Lower leg skin (tissue), 3 donors: ENCODE results near the gene LAIR1.

Source experiments
- CTCF ChIP-seq, 3 donors: fragments of 450-650 bp; IDR thresholded peaks; one replicate each; pipeline ENCODE4 v1.5.1; 2016; ENCODE audit warnings: antibody characterized with exemption in 3 of 3, mild to moderate bottlenecking in 3 of 3, moderate library complexity in 2 of 3
- POLR2A ChIP-seq, 2 donors: fragments of 450-650 bp; IDR thresholded peaks; one replicate each; pipeline ENCODE4 v1.6.1; 2016 to 2017; ENCODE audit warnings: antibody characterized with exemption in 2 of 2, mild to moderate bottlenecking in 1 of 2, moderate library complexity in 1 of 2

DNA sequence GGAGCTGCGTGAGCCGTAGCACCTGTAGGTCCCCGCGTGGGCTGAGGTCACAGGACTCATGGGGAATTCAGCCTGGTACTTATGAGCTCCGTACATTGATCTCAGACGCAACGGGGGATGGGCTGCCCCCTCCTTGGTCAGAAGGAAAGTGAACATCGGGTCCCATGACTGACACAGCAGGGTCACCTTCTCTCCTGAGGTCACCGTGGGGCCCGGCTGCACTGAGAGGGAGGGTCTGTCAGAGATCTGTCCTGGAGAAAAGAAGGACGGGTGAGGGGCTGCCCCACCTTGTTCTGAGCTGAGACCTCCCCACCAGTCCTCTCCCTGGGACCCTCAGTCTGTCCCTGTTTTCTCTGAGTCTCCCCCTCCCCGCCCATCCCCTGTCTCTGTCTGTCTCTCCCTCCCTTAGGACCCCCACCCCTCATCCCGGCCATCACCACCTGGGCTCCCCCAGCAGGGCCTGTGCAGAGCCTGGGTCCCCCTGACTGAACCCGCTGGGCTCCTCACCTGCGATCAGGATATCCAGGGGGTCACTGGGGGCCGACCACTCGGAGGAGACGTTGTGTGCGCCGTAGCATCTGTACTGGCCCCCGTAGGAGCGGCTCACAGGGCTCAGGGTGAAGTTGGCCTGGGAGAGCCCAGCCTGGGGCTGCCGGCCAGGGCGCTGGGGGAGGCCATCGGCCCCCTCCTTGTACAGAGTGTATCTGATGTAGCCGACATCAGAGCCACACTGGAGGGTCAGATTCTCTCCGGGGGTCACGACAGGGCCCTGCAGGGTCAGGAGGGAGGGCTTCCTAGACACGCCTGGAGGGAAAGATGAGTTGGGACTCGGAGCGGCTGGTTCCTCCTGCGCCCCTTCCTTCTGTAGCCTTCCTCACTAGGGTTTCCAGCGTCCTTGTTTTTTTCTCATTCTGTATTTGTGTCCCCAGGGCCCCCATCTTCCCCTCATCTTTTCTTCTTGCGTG, 27.6 kb downstream of the LAIR1 start:
- TF ChIP-seq CTCF (IDR thresholded peaks at IDR 0.05): no peak
- no peak for TF ChIP-seq POLR2A (IDR thresholded peaks at IDR 0.05)
